ENCODE results near the gene SLCO2B1.

SLCO2B1 gene

GRCh38 chr11:75161506-75162095 lies 10.7 kb downstream of the SLCO2B1 start:
- DNase-seq, result no peak

- no peak for DNase-seq
Observed at GRCh38 chr11:75162954-75163353, 12.0 kb downstream of the SLCO2B1 start.

DNA sequence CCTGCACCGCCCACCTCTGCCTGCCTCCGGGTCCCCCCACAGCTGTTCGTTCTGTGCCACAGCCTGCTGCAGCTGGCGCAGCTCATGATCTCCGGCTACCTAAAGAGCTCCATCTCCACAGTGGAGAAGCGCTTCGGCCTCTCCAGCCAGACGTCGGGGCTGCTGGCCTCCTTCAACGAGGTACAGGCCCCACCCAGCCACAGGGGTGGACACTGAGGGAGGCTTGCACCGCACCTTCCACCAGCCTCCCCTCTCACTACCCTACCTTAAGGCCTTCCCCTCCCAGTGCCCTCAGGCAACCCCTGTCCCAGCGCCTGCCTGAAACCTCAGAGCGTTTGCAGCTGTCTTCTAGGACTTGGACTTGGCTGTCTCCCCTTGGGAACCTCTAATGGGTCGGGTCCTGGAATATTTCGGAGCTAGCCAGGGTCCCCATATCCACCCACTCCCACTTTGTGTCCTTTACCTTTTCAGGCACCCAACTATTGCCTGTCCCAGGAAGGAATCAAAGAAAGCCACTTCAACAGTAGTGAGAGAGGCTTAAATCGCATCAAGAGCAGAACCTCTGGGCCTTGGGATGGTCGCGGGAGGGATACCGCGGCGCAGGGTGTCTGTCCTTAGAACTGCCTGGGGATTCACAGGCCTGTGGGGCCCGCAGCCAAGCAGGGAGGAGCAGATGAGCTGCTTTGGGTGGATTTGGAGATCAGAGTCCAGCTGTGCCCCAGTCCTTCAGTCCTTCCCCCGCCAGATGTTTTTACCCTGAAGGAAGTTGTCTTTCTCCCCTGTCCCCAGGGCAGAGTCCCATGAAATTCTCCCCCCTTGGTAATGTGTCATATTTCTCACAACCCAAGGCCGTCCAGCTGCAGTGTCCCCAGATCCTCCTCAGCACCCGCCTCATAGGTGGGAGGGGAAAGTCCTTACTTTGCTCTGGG lies 13.3 kb downstream of the SLCO2B1 start:
- no peak for DNase-seq

DNA sequence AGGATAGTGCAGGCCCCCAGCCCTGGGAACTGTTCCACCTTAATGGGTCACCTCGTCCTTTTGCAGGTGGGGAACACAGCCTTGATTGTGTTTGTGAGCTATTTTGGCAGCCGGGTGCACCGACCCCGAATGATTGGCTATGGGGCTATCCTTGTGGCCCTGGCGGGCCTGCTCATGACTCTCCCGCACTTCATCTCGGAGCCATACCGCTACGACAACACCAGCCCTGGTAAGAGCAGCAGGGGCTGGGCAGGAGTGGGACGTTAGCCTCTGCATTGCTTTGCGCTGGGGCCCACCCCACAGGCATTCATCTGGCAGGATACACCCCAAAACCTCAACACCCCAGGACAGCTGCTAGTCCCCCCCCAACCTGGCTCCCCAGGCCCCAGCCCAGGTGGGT lies 14.8 kb downstream of the SLCO2B1 start:
- no peak for DNase-seq

DNA sequence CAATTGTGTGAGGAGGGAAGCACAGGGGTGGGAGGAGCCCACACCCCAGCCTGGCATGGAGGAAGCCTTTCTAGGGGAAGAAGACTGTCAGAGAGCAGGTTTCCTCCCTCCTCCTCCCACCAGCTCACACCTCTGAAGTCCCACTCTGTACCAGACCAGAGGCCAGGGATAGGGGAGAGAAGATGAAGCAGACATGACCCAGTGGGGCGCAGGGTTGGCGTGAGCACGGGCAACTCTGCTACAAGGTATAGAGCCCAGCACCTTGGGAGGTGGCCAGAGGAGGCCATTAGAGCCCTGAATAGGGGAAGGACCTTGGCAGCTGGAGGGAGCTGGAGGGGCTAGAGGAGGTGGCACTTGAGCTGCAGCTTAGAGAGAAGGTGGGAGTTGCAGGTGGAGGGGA lies 15.9 kb downstream of the SLCO2B1 start:
- DNase-seq, result no peak

GRCh38 chr11:75167617-75168016 lies 16.7 kb downstream of the SLCO2B1 start:
- DNase-seq, result no peak

GRCh38 chr11:75169101-75169885 lies 18.4 kb downstream of the SLCO2B1 start:
- DNase-seq, result no peak

GRCh38 chr11:75170516-75171201 lies 19.8 kb downstream of the SLCO2B1 start:
- no peak for DNase-seq

DNA sequence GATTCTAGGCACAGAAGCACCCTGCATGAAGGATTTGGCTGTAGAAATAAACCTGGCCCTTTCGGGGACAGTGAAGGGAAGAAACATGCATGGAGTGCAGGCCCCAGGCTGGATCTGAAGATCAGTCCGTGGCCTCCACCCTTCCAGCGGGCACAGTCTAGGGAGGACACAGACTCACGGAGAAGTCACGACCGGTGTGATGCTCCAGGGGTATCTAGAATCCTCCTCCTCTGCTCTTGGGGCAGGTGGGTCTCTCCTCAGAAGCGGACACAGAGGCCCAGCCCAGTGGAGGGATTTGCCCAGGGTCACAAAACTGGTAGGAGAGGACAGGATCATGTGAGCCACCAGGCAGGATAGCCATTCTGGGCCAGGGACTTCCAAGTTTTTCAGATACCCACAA lies 22.4 kb downstream of the SLCO2B1 start:
- DNase-seq, result no peak

GRCh38 chr11:75174781-75175370 lies 24.0 kb downstream of the SLCO2B1 start:
- DNase-seq, result peak in 34 of 56 donors; percentile 14 to 85 (median 36)

GRCh38 chr11:75182664-75183063 lies 31.8 kb downstream of the SLCO2B1 start:
- DNase-seq, result no peak

- no peak for DNase-seq
Observed at GRCh38 chr11:75184051-75184450, 33.1 kb downstream of the SLCO2B1 start.

DNA sequence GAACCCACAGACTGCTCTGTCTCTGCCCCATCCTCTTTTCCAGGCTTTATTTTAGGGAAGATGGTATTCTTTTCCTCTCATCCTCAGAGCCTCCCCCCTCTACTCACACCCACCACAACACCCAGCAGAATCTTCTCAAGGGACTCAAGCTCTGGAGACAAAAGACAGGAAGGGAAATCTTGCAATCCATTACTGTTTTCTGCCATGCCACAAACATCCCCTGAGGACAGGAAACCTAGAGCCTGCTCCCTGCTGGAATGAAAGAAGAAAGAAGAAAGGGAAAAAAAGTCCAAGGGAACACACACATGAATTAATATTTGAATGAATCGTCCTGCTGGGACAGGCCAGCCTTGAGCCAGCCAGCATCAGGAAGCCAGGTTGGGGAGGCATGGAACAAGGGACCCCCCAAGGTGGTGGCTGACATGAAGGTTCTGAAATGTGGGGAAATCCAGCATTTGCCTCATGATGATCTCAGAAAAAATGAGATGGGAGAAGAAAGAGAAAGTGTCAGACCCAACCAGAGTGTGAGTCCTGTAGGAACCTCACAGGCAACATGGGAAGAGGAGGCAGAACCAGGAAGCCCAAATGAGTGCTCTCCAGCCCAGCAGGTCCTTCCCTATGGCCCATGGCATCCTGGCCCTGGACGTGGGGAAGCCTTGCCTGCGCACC lies 34.0 kb downstream of the SLCO2B1 start:
- DNase-seq, result no peak

DNA sequence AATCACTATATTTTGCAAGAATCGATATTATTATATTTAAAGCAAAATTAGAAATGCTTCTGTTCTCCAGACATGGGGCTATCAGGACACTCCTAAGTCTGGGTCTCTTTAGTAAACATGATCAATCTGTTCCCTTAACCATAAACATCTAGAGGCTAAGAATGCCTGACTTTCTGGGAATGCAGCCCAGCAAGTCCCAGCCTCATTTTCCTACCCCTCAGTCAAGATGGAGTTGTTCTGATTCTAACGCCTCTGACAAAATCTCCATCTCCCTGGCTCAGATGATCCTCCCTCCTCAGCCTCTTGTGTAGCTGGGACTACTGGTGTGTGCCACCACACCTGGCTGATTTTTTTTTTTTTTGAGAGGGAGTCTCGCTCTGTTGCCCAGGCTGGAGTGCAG lies 35.0 kb downstream of the SLCO2B1 start:
- no peak for DNase-seq

GRCh38 chr11:75186999-75187398 lies 36.1 kb downstream of the SLCO2B1 start:
- DNase-seq, result no peak

DNA sequence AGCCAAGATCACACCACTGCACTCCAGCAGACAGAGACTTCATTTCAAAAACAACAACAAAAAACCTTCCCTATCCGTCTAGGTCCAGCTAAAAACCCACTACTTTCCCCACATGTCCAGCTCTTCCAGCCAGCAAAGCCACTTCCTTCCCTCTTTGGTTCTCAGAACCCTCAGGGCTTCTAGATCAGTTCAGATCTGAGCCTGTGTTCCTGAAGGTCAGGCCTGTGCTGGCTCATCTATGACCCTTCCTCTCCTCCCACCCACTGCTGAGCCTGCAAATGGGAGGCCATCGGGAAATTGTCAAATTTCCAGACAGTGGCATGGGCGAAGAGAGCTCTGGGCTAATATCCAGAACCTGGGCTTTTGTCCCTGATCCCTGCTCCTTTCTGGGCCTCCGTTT lies 37.8 kb downstream of the SLCO2B1 start:
- DNase-seq, result no peak

GRCh38 chr11:75189108-75189507 lies 38.2 kb downstream of the SLCO2B1 start:
- no peak for DNase-seq

GRCh38 chr11:75189911-75190310 lies 39.0 kb downstream of the SLCO2B1 start:
- no peak for DNase-seq

GRCh38 chr11:75190652-75191329 lies 39.9 kb downstream of the SLCO2B1 start:
- no peak for DNase-seq

DNA sequence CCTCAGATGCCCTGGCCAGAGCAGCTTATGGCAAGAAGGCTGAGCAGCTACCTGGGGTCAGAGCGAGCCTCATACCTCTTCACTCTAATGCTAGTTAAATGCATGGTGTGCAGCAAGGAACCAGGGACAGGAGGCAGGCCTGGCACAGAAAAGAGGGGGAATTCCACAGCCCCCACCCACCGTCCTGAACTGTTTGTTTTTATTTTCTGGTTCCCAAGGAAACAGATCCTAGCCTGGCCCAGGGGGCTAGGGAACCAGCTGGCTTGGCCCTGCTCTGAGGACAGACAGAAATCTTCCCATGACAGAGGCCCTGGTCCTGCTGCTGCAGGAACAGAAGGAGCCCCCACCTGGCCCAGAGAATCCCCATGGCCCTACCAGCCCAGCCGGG lies 40.4 kb downstream of the SLCO2B1 start:
- DNase-seq, result no peak

Data from nucleus accumbens (tissue), 56 donors.